Measurements from ENCODE around the gene LACC1. TPM values are rescaled to one million over a fixed set of nuclear protein-coding genes. Genes with fewer than 3 reads are reported as not detected.

The LACC1 gene
- 3.8 and 4.0 TPM in 2 replicates for total RNA-seq
- polyA plus RNA-seq: 1.2 and 1.3 TPM in 2 replicates
- polyA plus RNA-seq (2011; cell fraction: cytosol; rRNA removed): 1.9 TPM in 2 replicates
- 3.5 and 4.8 TPM in 2 replicates for polyA plus RNA-seq (2011; cell fraction: nucleus; rRNA removed)
- 5.1 and 5.3 TPM in 2 replicates for polyA plus RNA-seq (2012)
- 0.68 and 1.3 TPM in 2 replicates for polyA minus RNA-seq
- polyA minus RNA-seq (2011; cell fraction: cytosol; rRNA and poly(A)+ RNA removed): 0.72 TPM
- 1.8 and 3.1 TPM in 2 replicates for polyA minus RNA-seq (2011; cell fraction: nucleus; rRNA and poly(A)+ RNA removed)
- percentile 61 among the genes with signal in this experiment for Bru-seq, nascent RNA
- percentile 68 among the genes with signal in this experiment for BruChase-seq, experiment 1, labeled RNA remaining after a 6-hour chase
- BruChase-seq, experiment 2, labeled RNA remaining after a 2-hour chase: percentile 67 among the genes with signal in this experiment
- long read RNA-seq, full-length matches to known transcripts: 6 of 10 reads
- long read RNA-seq, partial matches to known transcripts: 0 of 10 reads
- long read RNA-seq, other reads (novel, unspliced or antisense): 4 of 10 reads

DNA sequence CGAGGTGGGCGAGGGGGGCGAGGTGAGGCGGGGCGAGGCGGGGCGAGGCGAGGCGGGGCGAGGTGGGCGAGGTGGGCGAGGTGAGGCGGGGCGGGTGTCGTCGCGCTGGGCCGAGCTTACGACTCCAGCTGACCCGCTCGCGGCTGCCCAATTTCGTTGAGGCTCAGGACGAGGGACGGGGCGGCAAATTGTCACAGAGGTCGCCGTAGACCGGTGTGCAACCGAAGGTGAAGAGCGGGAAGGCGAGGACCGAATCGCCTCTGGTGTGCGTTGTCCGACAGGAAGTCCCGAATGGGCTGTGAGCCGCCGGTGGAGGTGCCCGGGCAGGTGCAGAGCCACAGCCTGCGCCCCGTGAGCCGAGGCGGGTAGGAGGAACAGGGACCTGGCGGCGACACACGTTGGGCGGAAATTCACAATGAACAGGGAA lies at the start of gene LACC1:
LACC1 (plus strand) TSS at position 150 of the 427 bp plus-strand sequence. CDS start 1,082 bp downstream, outside the sequence.
- Histone ChIP-seq H3K79me2 (ENCODE audit: control insufficient read depth, insufficient read depth, low read length) (no peaks in the 10 kb centered on the region), H2AFZ (ENCODE audit: low read depth, low read length) (peak within 1 kb of the TSS; percentile 100), H3K27ac (ENCODE audit: insufficient read depth, low read depth, low read length) (peak within 1 kb of the TSS; percentile 90), H3K4me3 (replicated peaks in 1 of 3; ENCODE audit: insufficient read depth in 1 of 3, low read depth in 1 of 3, low read length in 3 of 3) (peak within 1 kb of the TSS; percentile 71 to 92 (median 76)), H3K4me1 (ENCODE audit: control insufficient read depth, extremely low read depth, insufficient read depth, low read length) (peaks cover 11% of the 10 kb centered on the region), H3K9ac (replicated peaks; ENCODE audit: extremely low read depth, insufficient read depth, low read length) (peak within 1 kb of the TSS; percentile 98), H3K4me2 (ENCODE audit: insufficient read depth, low read length) (peak within 1 kb of the TSS; percentile 91), H3K9me1 (replicated peaks; ENCODE audit: control insufficient read depth, extremely low read depth, insufficient read depth, low read length) (no peaks in the 10 kb centered on the region), H3K27me3 (ENCODE audit: control insufficient read depth in 2 of 2, insufficient read depth in 2 of 2, low read length in 2 of 2) (no peaks in the 10 kb centered on the region), H3K9me3 (replicated peaks; ENCODE audit: control insufficient read depth, insufficient read depth, low read length) (no peaks in the 10 kb centered on the region), H3K36me3 (ENCODE audit: control insufficient read depth in 2 of 2, extremely low read depth in 1 of 2, insufficient read depth in 2 of 2, low read length in 2 of 2) (no peaks in the 10 kb centered on the region), H4K20me1 (replicated peaks; ENCODE audit: control insufficient read depth, extremely low read depth, insufficient read depth, low read length) (peaks cover 2% of the 10 kb centered on the region)
- TF ChIP-seq FOS (IDR thresholded peaks at IDR 0.05; ENCODE audit: borderline replicate concordance, insufficient read depth, low read length): no peak
- no peak for TF ChIP-seq GATA2 (IDR thresholded peaks at IDR 0.05; ENCODE audit: insufficient read depth, insufficient read length, low read depth, low read length)
- TF ChIP-seq POLR2A (IDR thresholded peaks at IDR 0.05; ENCODE audit: low read depth, low read length): no peak
- no peak for TF ChIP-seq POLR2AphosphoS5 (IDR thresholded peaks at IDR 0.05; ENCODE audit: insufficient read depth, low read depth, low read length)
- no peak for TF ChIP-seq JUN (IDR thresholded peaks at IDR 0.05; ENCODE audit: borderline replicate concordance, insufficient read depth, insufficient read length, low read depth)
- TF ChIP-seq MYC (IDR thresholded peaks at IDR 0.05; ENCODE audit: low read depth, low read length): no peak
- TF ChIP-seq, protein P1, sequence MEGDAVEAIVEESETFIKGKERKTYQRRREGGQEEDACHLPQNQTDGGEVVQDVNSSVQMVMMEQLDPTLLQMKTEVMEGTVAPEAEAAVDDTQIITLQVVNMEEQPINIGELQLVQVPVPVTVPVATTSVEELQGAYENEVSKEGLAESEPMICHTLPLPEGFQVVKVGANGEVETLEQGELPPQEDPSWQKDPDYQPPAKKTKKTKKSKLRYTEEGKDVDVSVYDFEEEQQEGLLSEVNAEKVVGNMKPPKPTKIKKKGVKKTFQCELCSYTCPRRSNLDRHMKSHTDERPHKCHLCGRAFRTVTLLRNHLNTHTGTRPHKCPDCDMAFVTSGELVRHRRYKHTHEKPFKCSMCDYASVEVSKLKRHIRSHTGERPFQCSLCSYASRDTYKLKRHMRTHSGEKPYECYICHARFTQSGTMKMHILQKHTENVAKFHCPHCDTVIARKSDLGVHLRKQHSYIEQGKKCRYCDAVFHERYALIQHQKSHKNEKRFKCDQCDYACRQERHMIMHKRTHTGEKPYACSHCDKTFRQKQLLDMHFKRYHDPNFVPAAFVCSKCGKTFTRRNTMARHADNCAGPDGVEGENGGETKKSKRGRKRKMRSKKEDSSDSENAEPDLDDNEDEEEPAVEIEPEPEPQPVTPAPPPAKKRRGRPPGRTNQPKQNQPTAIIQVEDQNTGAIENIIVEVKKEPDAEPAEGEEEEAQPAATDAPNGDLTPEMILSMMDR (IDR thresholded peaks at IDR 0.05; ENCODE audit: extremely low read depth in 1 of 2, insufficient read depth in 1 of 2, low read depth in 1 of 2, low read length in 2 of 2): no peak
- TF ChIP-seq EZH2 (IDR thresholded peaks at IDR 0.05; ENCODE audit: borderline replicate concordance, low read depth, low read length, severe bottlenecking): no peak
- TF ChIP-seq MAX (IDR thresholded peaks at IDR 0.05; ENCODE audit: insufficient read depth, insufficient read length): no peak
- ChIA-PET CTCF (interaction anchor here (1.0 to 3.1 kb wide), 6 partner anchors 10 to 855 kb away, joined by 3 to 11 read pairs (median 7); no protein-coding TSS in a partner anchor), POLR2A (interaction anchor here (1.2 kb wide), 2 partner anchors 557 to 888 kb away, joined by 3 read pairs; partner anchors contain the start of gene EPSTI1)
- no TSS peak for BruUV-seq (replicated peaks)
- FAIRE-seq (no peak), DNase-seq (ENCODE audit: low read depth, low spot score) (peak; percentile 28)
- dilution Hi-C loops (cut with MboI; ENCODE audit: extremely low pct_ligation_motif_present, low sequenced_read_pairs): no loop called here
- intact Hi-C loops (cut with micrococcal nuclease): loop anchor here (10.0 kb wide), 1 partner anchor 515 kb away; no protein-coding TSS in a partner anchor
